Stimulated activated CD4-positive, alpha-beta T cell treated with anti-CD3 and anti-CD28 coated beads, Interleukin-12 subunit alpha, Interleukin-12 subunit beta, amount 100 ng/mL, for 24 hours (primary cell): ENCODE measurements around the gene IGHMBP2.

Experiments used
- DNase-seq, 2 experiments: peaks; one replicate each; pipeline ENCODE4 v3.0.0-alpha.2; 2020; ENCODE audit warnings: low read depth in 2 of 2

Gene IGHMBP2

GRCh38 chr11:68890490-68891231 lies 13.0 kb upstream of the IGHMBP2 start:
- DNase-seq: no peak

- no peak for DNase-seq
Observed at GRCh38 chr11:68891351-68891948, 12.2 kb upstream of the IGHMBP2 start.

GRCh38 chr11:68892576-68892975 lies 11.1 kb upstream of the IGHMBP2 start:
- DNase-seq: no peak

GRCh38 chr11:68893282-68893681 lies 10.4 kb upstream of the IGHMBP2 start:
- no peak for DNase-seq

GRCh38 chr11:68896171-68896959 lies 7.3 kb upstream of the IGHMBP2 start:
- DNase-seq: no peak

- no peak for DNase-seq
Observed at GRCh38 chr11:68897441-68897840, 6.2 kb upstream of the IGHMBP2 start.

GRCh38 chr11:68900835-68901381 lies 2.8 kb upstream of the IGHMBP2 start:
- no peak for DNase-seq

GRCh38 chr11:68904248-68904847 lies 657 bp downstream of the IGHMBP2 start:
- peak in 1 of 2 experiments; percentile 12 for DNase-seq

- no peak for DNase-seq
Observed at GRCh38 chr11:68905421-68906360, 2.0 kb downstream of the IGHMBP2 start.

GRCh38 chr11:68908273-68908672 lies 4.6 kb downstream of the IGHMBP2 start:
- no peak for DNase-seq

GRCh38 chr11:68910965-68911364 lies 7.3 kb downstream of the IGHMBP2 start:
- no peak for DNase-seq

- no peak for DNase-seq
Observed at GRCh38 chr11:68911731-68912130, 8.0 kb downstream of the IGHMBP2 start.

- no peak for DNase-seq
Observed at GRCh38 chr11:68912254-68912653, 8.6 kb downstream of the IGHMBP2 start.

GRCh38 chr11:68913188-68913587 lies 9.5 kb downstream of the IGHMBP2 start:
- DNase-seq: no peak

GRCh38 chr11:68914761-68915160 lies 11.1 kb downstream of the IGHMBP2 start:
- DNase-seq: no peak

- no peak for DNase-seq
Observed at GRCh38 chr11:68916439-68916838, 12.7 kb downstream of the IGHMBP2 start.

- no peak for DNase-seq
Observed at GRCh38 chr11:68923614-68924013, 19.9 kb downstream of the IGHMBP2 start.

- no peak for DNase-seq
Observed at GRCh38 chr11:68924073-68924925, 20.6 kb downstream of the IGHMBP2 start.

GRCh38 chr11:68925611-68926010 lies 21.9 kb downstream of the IGHMBP2 start:
- no peak for DNase-seq
